ENCODE data around the gene TRAK2.
"Not testable (repeated sequence)": the region's sequence is repeated elsewhere in the genome, so short reads cannot be mapped to it uniquely, and the experiment has no call there.

TRAK2 gene

GRCh38 chr2:201448061-201448460, 3.2 kb downstream of the TRAK2 start:
- DNase-seq: no peak

- DNase-seq: no peak
These were observed 4.2 kb downstream of the TRAK2 start for GRCh38 chr2:201447086-201447485.

- no peak for DNase-seq
These were observed 6.4 kb downstream of the TRAK2 start for GRCh38 chr2:201444746-201445465.

GRCh38 chr2:201441409-201441808, 9.8 kb downstream of the TRAK2 start:
- no peak for DNase-seq

- DNase-seq: no peak
These were observed 11.1 kb downstream of the TRAK2 start for GRCh38 chr2:201440182-201440581.

GRCh38 chr2:201439336-201439922, 11.8 kb downstream of the TRAK2 start:
- not testable (repeated sequence) for DNase-seq

GRCh38 chr2:201436141-201436540, 15.1 kb downstream of the TRAK2 start:
- DNase-seq: no peak

- no peak for DNase-seq
These were observed 17.8 kb downstream of the TRAK2 start for GRCh38 chr2:201433394-201433995.

GRCh38 chr2:201432621-201433393, 18.5 kb downstream of the TRAK2 start:
- DNase-seq: no peak

GRCh38 chr2:201432038-201432620, 19.1 kb downstream of the TRAK2 start:
- no peak for DNase-seq

- DNase-seq: no peak
These were observed 20.4 kb downstream of the TRAK2 start for GRCh38 chr2:201430839-201431238.

GRCh38 chr2:201430322-201430721, 20.9 kb downstream of the TRAK2 start:
- not testable (repeated sequence) for DNase-seq

GRCh38 chr2:201429835-201430234, 21.4 kb downstream of the TRAK2 start:
- DNase-seq: not testable (repeated sequence)

GRCh38 chr2:201428366-201428765, 22.9 kb downstream of the TRAK2 start:
- DNase-seq: not testable (repeated sequence)

GRCh38 chr2:201425952-201426351, 25.3 kb downstream of the TRAK2 start:
- no peak for DNase-seq

- no peak for DNase-seq
These were observed 30.7 kb downstream of the TRAK2 start for GRCh38 chr2:201420442-201421113.

- DNase-seq: no peak
These were observed 31.3 kb downstream of the TRAK2 start for GRCh38 chr2:201419986-201420385.

GRCh38 chr2:201419057-201419635, 32.1 kb downstream of the TRAK2 start:
- DNase-seq: no peak

GRCh38 chr2:201415149-201415548, 36.1 kb downstream of the TRAK2 start:
- DNase-seq: no peak

GRCh38 chr2:201414099-201415023, 36.9 kb downstream of the TRAK2 start:
- no peak for DNase-seq

- no peak for DNase-seq
These were observed 37.7 kb downstream of the TRAK2 start for GRCh38 chr2:201413552-201413951.

Measured in activated T-cell treated with anti-CD3 and anti-CD28 coated beads, Interleukin-2, amount 50 U/mL, for 48 hours (primary cell).